Measurements from ENCODE around the gene SH3RF2. TPM values are rescaled to one million over a fixed set of nuclear protein-coding genes. Genes with fewer than 3 reads are reported as not detected.

The SH3RF2 gene
- total and polyA plus RNA-seq, 9 of the 15 experiments (the other 6 are each of a cell fraction or from before 2014, with no cell fraction given) = 0.05 TPM; not detected in 8

GRCh38 chr5:146005264-146005663 is 68.9 kb downstream of the SH3RF2 start (continued):
- no peak for TF ChIP-seq ZNF511 (CRISPR knock-in tag; IDR thresholded peaks at IDR 0.05)
- no peak for TF ChIP-seq ZKSCAN8 (CRISPR knock-in tag; IDR thresholded peaks at IDR 0.05)
- no peak for TF ChIP-seq IFI16 (CRISPR knock-in tag; IDR thresholded peaks at IDR 0.05)
- no peak for TF ChIP-seq POLR2G (IDR thresholded peaks at IDR 0.05; ENCODE audit: low read depth, low read length)
- no peak for TF ChIP-seq SREBF1 (IDR thresholded peaks at IDR 0.05; ENCODE audit: borderline replicate concordance, low read depth, low read length)
- no peak for TF ChIP-seq KDM1A (IDR thresholded peaks at IDR 0.05)
- TF ChIP-seq HMG20A (CRISPR knock-in tag; conservative IDR thresholded peaks at IDR 0.05) = no peak
- no peak for TF ChIP-seq NFATC3 (IDR thresholded peaks at IDR 0.05)
- TF ChIP-seq EGR1 (conservative IDR thresholded peaks at IDR 0.05) = no peak
- TF ChIP-seq NFIC (IDR thresholded peaks at IDR 0.05) = no peak
- no peak for TF ChIP-seq ZNF644 (tag; IDR thresholded peaks at IDR 0.05; ENCODE audit: low read depth)
- TF ChIP-seq TAF15 (IDR thresholded peaks at IDR 0.05; ENCODE audit: low read depth, low read length) = no peak
- TF ChIP-seq PYGO2 (tag; IDR thresholded peaks at IDR 0.05) = no peak

GRCh38 chr5:146005723-146006122 is 69.3 kb downstream of the SH3RF2 start:
- Histone ChIP-seq H3K9ac (ENCODE audit: insufficient read depth in 1 of 2, low read depth in 2 of 2, low read length in 2 of 2) (no peak overlapping the region), H3K36me3 (ENCODE audit: control insufficient read depth, insufficient read depth, low read length) (no peaks in the 10 kb centered on the region), H3K9me3 (replicated peaks; ENCODE audit: control insufficient read depth, insufficient read depth, low read depth, low read length) (no peaks in the 10 kb centered on the region), H4K20me1 (replicated peaks; ENCODE audit: control insufficient read depth, insufficient read depth, low read length) (no peaks in the 10 kb centered on the region), H3K27ac (ENCODE audit: extremely low read depth, low read depth, low read length) (no peak overlapping the region), H3K4me2 (ENCODE audit: insufficient read depth, low read length) (no peak overlapping the region), H3K27me3 (ENCODE audit: control insufficient read depth in 2 of 2, insufficient read depth in 2 of 2, low read length in 2 of 2) (no peaks in the 10 kb centered on the region), H3K79me2 (ENCODE audit: control insufficient read depth, insufficient read depth, low read length) (no peaks in the 10 kb centered on the region), H3K9me1 (ENCODE audit: control insufficient read depth, insufficient read depth, low read length) (no peaks in the 10 kb centered on the region), H2AFZ (ENCODE audit: low read depth, low read length) (no peak overlapping the region), H3K4me3 (no peak overlapping the region), H3K4me1 (replicated peaks in 1 of 2; ENCODE audit: control insufficient read depth in 2 of 2, insufficient read depth in 2 of 2, low read length in 2 of 2) (no peaks in the 10 kb centered on the region; a peak in 1 of 5 replicates)
- DNase-seq (ENCODE audit: extremely low read depth in 1 of 4, low spot score in 3 of 4) (no peak), ATAC-seq (no peak), FAIRE-seq (no peak)
- POLR2A ChIA-PET = no interaction called here
- CTCF ChIA-PET (ENCODE audit: low intra/inter-chr PET ratio) = no interaction called here
- in situ Hi-C loops (cut with MboI) = no loop called here
- BruUV-seq (replicated peaks) = no TSS peak
- intact Hi-C loops (cut with micrococcal nuclease) = no loop called here
- TF ChIP-seq SMARCA4 (IDR thresholded peaks at IDR 0.05) (no peak), RBM25 (IDR thresholded peaks at IDR 0.05; ENCODE audit: low read depth, low read length, severe bottlenecking) (no peak), THAP12 (CRISPR knock-in tag; IDR thresholded peaks at IDR 0.05) (no peak), GTF2E2 (tag; IDR thresholded peaks at IDR 0.05) (no peak), POU5F1 (IDR thresholded peaks at IDR 0.05; ENCODE audit: borderline replicate concordance, low read depth, low read length, partially characterized antibody) (no peak), RBM14 (IDR thresholded peaks at IDR 0.05; ENCODE audit: borderline replicate concordance, insufficient read depth, low read depth, low read length) (no peak), ZNF75A (CRISPR knock-in tag; IDR thresholded peaks at IDR 0.05) (no peak), TCF3 (CRISPR knock-in tag; IDR thresholded peaks at IDR 0.05) (no peak)

Data from K562 (cell line).